HG03442 (cell line): ENCODE results near the gene CLDN19.

Source experiments
- ATAC-seq: cut with Tn5 transposase; IDR thresholded peaks from one replicate; pipeline ENCODE4 v1.9.1; 2021; ENCODE audit warnings: mild to moderate bottlenecking, moderate library complexity; ENCODE audit not compliant: unreplicated experiment

The CLDN19 gene, protein sequence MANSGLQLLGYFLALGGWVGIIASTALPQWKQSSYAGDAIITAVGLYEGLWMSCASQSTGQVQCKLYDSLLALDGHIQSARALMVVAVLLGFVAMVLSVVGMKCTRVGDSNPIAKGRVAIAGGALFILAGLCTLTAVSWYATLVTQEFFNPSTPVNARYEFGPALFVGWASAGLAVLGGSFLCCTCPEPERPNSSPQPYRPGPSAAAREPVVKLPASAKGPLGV

DNA sequence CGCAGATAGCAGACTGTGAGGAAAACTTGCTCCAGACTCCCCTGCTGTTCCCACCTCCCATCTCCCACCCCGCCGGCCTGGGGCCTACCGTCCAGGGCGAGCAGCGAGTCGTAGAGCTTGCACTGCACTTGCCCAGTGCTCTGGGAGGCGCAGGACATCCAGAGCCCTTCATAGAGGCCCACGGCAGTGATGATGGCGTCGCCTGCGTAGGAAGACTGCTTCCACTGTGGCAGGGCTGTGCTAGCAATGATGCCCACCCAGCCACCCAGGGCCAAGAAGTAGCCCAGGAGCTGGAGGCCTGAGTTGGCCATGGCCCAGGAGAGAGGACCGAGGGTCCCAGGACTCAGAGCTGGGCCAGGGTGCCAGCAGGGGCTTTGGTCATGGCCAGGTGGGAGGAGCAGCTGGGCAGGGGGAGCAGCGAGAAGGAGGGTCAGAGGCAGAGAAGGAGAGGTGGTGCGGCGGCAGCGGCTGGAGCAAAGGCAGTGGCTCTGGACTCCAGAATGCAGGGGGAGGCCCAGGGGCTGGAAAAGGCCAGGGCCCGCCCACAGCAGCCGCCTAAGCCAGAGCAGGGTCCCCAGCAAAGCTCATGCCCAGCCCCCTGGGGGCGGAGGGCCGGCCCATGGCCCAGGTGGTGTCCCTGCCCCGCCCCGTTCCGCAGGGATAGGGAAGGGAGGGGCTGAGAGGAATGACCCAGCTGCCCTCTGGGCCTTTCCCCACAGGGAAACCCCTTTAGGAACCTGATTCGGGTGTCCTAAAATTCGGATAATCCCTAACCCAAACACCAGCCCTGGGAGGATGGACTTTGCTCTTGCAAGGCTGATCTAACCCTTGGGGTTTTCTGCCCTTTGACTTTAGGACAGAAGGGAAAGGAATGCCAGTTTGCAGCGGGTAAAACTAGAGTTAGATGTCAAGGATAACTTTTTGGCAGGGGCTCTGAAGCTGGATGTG is at the start of gene CLDN19:
Gene CLDN19 (minus strand): TSS at position 484 of the 948 bp plus-strand sequence. CDS start 173 bp downstream, at position 311.
- ATAC-seq: no peak

DNA sequence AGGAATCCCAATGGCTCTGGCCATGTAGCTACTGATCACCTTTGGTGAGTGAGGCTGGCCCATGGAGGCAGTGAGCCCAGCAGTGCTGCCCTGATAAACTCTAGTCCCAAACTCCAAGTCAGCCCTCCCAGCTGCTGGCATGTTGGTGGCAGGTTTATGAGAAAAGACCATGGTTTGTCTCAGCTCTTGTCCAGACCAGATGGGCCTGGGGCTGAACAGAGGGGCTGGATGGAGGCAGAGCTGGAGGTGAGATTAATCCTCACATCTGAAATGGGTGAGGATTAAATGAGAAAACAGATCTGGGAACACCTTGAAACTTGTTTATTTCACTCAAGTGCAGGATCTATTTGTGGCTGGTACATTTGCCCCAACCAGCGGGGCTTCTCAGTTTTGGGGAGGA is 48.0 kb upstream of the CLDN19 start:
- no peak for ATAC-seq

DNA sequence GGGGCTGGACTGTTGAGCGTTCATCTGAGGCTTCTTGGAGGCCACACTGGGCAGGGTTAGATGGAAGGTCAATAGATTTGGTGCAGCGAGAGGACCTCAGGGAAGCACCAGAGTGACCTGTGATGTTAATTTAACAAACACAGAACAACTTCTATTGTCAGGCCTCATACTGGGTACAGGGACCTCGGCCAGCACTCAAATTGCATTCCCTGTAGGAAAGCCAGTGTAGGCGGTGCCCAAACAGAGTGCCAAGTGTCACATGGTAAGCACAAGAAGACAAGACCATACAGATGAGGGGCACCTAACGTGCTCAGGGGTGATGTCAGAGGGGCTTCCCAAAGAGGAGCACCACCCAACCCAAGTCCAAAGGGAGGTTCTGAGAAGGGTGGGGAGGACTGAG is 46.1 kb upstream of the CLDN19 start:
- no peak for ATAC-seq

DNA sequence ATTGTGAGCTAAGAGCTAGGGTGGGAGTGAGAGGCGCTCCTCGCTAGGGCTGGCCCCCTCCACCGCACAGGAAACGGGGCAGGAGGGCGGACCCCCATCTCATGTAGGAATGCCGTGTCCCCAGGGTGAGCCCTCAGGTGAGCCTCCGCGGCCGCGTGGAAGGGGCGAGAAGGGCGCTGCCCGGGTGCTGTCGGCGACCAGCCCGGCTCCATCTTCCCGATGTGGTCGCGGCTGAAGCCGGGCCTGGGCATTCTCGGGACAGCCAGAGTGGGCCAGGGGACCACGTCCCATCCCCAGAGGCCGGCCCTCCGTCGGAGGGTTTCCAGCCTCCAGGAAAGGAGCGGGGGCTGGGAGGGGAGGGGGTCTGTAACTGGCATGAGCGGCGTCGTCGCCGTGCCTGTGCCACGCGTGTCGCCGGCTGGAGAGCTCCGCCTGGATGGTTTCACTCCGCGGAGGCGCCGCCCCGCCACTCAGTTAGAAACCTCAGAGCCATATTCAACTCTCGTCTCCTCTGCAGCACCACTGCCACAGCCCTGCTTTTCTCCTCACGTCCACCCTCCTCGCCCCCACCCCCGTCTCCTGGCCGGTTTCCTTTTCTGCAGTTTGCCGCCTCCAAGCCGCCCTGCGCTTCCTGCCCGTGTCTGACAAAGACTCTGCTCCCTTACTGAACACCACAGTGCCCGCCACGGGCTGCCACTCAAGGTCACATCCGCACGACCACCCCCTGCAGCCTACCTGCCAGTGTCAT is 45.1 kb upstream of the CLDN19 start, which contains the start of gene TMEM269:
Gene TMEM269 (plus strand): TSS at position 46 of the 748 bp plus-strand sequence. CDS start 4,903 bp downstream, outside the sequence.
- ATAC-seq: no peak

DNA sequence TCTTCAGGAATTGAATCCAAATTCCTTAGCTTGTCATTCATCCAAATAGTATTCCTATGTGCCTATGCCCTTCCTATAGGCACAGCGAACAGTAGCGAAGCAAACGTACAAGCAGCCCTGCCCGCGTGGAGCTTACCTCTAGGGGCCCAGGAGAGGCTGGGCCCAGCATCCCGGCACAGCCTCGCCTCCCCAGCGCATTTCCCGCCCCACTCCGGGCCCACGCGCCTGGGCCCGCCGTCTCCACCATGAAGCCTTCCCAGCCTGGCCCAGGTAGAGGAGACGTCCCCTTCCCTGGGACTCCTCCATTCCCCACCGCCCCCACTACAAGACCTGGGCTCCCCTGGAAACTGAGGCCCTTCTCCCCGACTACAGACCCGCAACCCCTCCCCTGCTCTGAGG is 44.5 kb upstream of the CLDN19 start:
- ATAC-seq: no peak

DNA sequence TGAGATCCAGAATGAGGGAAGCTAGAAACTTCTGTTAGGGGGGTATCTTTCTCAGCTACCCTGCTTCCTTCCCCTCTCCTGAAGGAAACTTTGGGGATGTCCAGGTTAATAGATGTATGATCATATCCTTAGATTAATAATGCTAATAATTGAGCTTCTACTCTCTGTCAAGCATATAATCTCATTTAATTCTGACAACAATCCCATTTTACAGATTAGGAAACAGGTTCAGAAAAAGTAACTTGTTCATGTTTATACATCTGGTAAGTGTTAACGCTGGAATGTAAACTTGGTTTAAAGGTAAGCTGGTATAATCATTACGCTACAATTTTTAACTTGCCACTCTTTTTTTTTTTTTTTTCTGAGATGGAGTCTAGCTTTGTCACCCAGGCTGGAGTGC is 43.1 kb upstream of the CLDN19 start:
- ATAC-seq: no peak

DNA sequence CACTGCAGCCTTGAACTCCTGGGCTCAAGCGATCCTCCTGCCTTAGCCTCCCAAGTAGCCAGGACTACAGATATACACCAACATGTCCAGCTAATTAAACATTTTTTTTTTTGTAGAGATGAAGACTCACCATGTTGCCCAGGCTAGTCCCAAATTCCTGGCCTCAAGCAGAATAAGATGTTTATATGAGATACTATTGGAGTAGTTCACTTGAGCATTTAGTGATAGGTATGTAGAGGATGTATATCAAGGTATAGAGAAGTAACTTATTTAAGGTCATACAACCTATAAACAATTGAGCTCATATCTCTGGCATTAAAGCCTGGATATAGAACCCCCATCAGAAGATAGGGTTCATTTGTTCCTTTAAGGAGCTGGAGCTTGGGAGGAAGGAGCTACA is 40.1 kb upstream of the CLDN19 start:
- ATAC-seq: no peak

DNA sequence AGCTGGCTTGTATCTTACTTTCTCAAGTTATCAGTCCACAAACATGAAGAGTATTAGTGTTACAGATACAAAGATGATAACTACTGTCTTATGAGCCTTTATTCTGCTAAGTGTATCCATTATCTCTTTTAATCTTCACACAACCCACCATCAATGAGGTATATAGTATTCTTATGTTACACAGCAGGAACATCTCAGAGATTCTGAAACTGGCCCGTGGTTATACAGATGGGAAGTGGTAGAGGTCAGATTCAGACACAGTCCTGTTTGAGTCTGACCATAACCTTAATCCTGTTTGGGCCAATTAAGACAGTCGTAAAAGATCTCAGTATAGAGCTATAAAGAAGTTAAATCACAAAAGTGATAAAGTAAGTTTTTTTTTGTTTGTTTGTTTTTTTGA is 39.7 kb upstream of the CLDN19 start:
- ATAC-seq: no peak

DNA sequence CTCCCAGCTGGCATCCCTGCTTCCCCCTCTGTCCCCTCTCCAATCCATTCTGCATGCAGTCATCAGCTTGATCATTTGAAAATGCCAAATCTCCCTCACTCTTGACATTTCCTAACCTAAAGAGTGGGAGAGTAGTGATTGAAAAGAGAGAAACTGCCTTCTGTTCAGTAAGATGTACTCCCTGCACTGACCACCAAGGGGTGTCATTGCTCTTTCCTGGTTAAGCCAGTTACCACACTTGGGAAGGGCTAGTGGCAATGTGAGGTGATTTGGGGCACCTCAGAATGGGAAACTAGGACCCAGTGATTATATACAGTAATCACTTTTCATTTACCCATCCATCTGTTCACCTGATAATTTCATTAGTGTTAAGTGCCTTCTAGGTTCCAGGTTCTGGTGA is 37.8 kb upstream of the CLDN19 start:
- no peak for ATAC-seq

DNA sequence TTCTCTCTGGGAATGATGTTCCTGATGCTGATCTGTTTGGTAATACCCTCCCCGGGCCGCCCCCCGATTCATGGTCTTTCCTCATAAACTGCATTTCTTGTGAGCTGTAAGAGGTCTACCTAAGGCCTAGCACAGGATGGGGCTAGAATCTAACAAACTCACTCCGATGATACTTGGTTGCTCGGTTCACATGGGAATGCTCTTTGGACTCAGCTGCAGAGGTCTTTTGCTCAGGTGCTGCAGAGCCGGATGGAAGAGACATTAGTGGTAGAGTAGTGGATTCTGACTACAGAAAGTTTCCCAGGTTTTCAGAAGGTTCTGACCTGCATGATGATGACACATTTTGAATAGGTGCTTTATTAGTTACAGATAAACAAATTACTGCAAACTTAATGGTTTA is 36.5 kb upstream of the CLDN19 start:
- no peak for ATAC-seq

DNA sequence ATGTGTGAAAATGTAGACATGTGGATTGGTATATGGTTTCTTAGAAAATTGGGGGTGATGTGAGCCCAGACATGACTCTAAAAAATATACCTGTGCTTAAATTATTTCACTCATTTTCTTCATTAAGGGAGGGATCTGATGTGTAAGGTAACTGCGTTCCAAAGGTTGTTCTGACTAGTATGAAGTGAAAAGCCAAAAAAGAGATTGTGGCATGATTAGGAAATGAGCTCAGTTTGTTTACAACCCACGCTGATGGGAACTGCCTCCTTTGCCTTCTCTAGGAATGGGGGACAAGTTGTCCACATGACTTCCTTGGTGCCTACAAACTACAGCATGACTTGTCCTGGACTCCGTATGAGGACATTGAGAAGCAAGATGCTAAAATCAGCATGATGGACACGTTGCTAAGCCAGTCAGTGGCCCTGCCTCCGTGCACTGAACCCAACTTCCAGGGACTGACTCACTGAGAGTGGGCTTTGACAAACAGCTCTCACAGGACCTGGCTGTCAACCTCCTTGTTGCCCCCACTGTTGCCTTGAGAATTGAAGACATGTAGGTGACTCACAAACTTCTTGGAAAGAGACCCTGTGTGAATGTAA is 35.0 kb upstream of the CLDN19 start:
- no peak for ATAC-seq

DNA sequence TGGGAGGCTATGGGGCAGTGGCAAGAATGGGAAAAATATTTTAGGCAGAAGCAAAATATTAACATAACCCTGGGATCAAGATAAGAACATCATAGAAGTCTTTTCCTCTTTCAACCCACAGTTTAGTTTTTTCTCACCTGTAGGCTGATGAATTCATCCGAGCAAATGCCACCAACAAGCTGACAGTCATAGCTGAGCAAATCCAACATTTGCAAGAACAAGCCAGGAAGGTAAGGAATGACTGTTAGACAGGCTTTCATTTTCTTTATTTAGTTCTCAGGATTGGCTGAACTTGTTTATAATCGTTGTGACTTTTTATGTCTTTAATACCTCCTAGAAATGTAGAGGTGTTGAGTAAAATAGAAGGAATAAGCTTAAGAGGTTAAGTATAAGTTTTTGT is 33.4 kb upstream of the CLDN19 start:
- no peak for ATAC-seq

DNA sequence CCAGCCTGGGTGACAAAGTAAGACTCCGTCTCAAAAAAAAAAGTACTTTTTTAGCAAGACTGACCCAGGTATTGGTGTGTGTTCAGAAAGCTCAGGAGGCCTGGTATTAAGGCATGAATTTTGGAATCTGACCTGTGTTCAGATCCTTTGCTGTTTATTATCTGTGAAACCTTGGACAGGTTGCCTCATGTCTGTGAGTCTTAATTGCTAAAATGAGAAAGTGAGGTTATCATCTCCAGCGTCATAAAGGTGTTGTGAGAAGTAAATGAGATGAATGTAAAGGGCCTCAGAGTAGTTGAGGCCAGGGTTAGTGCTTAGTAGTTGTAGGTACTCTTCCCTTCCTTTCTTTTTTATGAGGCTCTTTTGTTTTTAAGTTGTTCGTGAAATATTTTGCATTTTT is 29.8 kb upstream of the CLDN19 start:
- no peak for ATAC-seq

DNA sequence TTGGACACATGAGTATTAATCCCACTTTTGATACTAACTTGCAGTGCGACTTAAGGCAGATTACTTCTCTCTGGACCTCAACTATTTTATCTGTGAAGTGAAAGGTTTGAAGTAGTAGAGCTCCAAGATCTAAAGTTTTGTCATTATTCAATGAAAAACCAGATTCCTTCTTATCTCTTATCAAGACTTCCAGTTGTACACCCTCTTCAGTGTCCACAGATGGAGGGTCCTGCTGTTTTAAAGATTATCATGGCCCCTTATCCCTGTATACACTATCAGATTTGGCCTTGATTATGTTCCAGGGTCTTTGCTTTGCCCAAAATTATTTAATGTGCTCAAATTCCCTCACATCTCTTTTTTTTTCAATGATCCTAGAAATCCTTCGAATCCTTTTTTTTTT is 28.1 kb upstream of the CLDN19 start:
- no peak for ATAC-seq

DNA sequence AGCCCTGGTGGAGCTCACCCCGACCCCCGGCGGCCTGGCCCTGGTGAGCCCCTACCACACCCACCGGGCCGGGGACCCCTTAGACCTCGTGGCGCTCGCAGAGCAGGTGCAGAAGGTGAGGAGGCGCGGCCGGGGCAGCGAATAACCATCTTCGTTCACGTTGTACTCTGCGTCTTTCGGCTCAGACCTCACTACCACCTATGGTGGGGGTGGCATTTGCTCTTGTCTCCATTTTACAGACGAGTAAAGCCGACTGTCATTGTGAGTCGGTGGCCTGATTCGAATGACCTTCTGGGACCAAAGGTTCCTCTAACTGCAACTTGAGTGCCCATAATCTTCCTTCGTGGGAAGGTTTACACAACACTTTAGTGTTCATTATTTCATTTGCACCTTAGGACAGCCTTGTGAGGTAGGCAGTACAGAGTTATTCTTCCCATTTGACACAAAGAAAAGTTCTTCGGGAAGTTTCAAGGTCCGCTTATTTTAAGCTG is 27.5 kb upstream of the CLDN19 start:
- ATAC-seq: no peak

DNA sequence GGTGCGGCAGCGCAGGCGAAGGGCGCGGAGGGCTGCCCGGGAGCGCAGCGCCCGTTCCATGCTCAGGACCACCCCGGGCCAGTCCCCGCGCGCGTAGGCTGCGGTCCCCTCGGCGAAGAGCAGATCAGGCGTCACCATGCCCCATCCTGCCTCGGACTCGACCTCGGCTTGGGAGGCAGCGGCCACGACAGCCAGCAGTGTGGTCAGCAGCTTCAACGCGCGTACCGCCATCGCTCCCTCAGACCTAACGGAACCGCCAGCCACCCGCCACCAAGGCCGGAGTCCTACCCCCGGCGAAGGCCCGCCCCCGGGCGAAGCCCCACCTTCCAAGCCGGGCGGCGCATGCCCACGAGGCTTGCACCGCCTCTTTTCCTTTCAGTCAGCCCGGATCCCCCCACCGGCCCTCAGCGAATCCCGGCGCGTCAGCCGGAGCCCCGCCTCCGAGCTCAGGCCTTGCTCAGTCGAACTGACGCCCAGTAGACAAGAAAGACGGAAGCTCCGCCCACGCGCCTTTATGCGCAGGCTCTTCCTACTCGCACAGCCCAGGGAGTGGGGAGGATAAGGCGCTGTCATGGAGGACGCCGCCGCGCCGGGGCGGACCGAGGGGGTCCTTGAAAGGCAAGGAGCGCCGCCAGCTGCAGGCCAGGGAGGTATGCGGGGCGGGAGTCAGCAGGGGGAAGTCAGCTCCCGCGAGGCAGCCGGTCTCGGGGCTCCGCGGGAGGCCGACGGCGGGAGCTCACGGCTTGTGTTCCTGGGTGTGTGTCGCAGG is 26.9 kb upstream of the CLDN19 start, which contains the start of the genes C1orf50 and P3H1:
Gene C1orf50 (plus strand): TSS at position 509 of the 769 bp plus-strand sequence. CDS start 63 bp downstream, at position 572.
Gene P3H1 (minus strand): TSS at position 288 of the 769 bp plus-strand sequence. CDS start 57 bp downstream, at position 231.
- ATAC-seq: peak; percentile 86

DNA sequence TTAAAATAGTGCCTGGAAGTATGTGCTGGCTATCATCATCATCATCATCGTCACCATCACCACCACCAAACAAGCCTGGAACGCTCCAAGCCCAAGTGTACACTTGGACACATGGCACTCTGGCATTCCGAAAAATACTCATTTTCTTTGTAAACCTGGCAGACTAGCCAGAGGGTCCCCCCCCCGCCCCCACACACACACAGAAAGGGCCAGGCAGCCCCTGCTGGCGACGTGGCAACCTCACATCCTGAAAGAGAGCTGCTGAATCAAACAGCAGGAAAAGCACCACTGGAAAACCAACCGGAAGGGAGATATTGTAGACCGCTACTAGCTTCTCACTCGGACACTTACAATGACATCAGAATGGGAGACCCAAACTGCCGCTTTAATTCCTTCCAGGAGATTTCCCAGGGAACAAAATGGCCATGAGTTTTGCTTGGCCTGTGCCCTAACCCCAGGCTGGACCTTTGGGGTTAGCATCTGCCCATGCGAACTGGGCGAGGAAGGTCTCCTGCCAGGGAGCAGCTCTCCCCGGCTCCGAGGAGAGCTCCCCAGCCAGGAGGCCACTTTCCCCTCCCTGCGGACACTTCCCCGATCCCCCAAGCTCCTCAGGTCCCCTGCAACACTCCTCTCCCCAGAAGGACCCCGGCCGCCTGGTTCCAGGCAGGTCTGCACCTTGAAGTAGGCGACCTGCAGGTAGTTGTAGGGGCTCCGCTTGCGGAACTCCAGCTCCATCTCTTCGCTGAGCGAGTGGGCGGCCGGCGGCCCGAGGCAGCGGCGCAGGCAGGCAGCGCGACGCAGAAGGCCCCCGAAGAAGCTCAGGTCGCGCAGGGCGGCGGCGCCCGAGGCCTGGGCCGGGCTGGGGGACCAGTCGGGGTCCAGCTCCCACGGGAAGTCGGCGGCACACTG is 26.1 kb upstream of the CLDN19 start:
- peak; percentile 20 for ATAC-seq

DNA sequence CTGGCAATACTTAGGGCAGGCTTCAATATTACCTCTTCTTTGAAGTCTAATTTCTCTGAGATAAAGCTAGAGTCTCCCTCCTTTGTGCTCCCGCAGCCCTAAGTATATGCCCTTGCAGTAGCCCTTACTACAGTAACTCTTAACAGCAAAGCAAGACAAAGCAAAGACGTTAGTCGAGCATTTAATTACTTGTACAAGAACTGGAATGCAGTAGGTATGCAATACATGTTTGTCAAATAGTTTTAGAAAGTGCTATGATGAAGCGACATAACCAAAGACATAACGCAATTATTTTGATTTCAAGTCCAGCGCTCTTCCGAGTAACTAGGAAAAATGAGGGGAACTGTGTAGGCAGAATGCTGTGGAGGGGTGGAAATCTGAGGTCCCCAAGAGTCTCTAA is 25.2 kb upstream of the CLDN19 start:
- ATAC-seq: no peak

DNA sequence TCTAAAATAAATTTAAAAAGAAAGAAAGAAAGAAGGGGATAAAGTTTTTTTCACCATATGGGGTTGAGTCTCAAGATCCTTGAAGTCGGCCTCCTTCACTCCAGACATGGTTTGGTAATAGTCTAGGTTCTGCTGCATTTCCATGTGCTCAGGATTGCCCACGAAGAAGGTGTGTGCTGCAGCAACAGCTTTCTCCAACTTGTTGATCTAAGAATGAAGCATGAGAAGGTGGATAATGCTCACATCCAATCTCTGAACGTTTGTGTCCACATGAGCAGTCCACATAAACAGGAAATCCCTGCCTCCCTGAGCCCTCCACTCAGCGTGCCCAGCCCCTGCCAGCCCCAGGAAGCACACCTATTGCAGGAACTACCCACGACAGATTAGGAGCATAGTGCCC is 22.2 kb upstream of the CLDN19 start:
- ATAC-seq: no peak
